Measurements from ENCODE around the gene DQX1. TPM values are rescaled to one million over a fixed set of nuclear protein-coding genes. Genes with fewer than 3 reads are reported as not detected.

Gene DQX1
- total RNA-seq, 1 experiment from 2014 or later: 0.10 TPM

DNA sequence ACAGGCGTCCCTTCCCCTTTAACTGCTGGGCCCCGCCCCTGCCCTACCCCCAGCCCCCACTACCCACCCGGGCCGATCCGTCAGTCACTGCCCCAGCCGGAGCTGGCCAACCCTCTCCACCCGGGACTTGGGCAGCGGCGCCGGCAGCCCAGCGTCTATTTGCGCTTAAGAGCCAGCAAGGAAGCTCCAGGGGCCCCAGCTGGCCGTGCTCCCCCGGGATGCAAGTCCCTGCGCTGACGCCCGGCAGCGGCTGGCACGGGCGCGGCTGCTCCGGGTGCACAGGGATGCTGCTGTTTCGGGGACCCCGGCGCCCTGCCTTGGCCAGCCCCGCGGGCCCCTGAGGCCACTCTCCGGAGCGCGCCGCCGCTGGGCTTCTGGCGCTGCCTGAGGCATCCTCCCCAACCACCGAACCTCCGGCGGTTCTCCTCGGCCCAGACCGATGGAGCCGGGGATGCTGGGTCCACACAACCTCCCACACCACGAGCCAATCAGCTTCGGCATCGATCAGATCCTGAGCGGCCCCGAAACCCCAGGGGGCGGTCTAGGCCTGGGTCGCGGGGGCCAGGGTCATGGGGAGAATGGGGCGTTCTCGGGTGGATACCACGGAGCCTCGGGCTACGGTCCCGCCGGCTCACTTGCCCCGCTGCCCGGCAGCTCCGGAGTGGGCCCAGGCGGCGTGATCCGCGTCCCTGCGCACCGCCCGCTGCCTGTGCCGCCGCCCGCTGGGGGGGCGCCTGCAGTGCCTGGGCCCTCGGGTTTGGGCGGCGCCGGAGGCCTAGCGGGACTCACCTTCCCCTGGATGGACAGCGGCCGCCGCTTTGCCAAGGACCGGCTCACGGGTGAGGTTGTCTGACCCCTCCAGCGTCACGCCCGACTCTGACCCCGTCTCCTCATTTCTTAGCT, 11.4 kb downstream of the DQX1 start, which contains the start of gene TLX2:
Gene TLX2 (plus strand): TSS at position 83 of the 903 bp plus-strand sequence. CDS start 357 bp downstream, at position 440.
- H3K4me3 ChIP-seq (ENCODE audit: insufficient read depth, low read depth, low read length): peak within 1 kb of the TSS; percentile 34
- H3K27me3 ChIP-seq (ENCODE audit: control insufficient read depth, insufficient read depth, low read length): peaks cover 97% of the 10 kb centered on the region
- peak; percentile 87 for DNase-seq
- no peaks in the 10 kb centered on the region for H3K36me3 ChIP-seq (replicated peaks; ENCODE audit: control insufficient read depth, insufficient read depth, low read length)

DNA sequence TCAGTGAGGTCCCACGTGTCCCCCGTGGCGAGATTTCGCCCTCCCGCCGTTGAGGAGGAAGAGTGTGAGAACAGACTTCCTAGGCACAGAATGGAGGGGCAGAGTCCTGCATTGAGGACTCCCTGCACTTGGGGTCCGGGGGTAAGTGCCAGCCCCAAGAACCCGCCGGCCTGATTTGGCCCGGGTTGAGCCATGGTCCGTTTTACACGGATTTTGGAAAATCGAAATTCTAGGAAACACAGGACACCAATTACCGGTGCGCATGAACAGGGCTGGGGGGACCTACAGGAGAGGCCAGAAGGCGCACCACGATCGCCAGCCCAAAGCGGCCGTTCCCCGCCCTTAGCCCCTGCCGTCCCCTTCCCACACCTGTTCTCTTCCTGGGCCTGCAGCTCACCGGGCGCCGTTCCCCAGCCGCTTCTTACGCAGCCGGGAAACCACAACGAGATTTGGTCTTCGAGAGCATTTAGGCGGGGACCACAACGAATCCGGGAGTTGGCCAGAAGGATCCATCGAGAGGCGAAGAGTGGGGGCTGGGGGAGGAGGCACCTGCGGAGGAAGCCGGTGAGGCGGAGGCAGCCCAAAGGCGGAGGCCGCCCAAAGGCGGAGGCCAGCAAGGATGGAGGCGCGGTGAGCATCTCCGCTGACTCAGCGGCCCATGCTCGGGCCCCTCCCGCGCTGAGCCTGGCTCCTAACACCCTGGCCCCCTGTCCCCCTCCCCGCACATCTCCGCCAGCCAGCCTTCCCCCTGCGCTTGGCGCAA, 12.2 kb downstream of the DQX1 start:
- no peaks in the 10 kb centered on the region for H3K36me3 ChIP-seq (replicated peaks; ENCODE audit: control insufficient read depth, insufficient read depth, low read length)
- DNase-seq: peak; percentile 84
- H3K4me3 ChIP-seq (ENCODE audit: insufficient read depth, low read depth, low read length): peak overlapping the region; percentile 34; the same call in 1 of the 2 replicates
- peaks cover 97% of the 10 kb centered on the region for H3K27me3 ChIP-seq (ENCODE audit: control insufficient read depth, insufficient read depth, low read length)

DNA sequence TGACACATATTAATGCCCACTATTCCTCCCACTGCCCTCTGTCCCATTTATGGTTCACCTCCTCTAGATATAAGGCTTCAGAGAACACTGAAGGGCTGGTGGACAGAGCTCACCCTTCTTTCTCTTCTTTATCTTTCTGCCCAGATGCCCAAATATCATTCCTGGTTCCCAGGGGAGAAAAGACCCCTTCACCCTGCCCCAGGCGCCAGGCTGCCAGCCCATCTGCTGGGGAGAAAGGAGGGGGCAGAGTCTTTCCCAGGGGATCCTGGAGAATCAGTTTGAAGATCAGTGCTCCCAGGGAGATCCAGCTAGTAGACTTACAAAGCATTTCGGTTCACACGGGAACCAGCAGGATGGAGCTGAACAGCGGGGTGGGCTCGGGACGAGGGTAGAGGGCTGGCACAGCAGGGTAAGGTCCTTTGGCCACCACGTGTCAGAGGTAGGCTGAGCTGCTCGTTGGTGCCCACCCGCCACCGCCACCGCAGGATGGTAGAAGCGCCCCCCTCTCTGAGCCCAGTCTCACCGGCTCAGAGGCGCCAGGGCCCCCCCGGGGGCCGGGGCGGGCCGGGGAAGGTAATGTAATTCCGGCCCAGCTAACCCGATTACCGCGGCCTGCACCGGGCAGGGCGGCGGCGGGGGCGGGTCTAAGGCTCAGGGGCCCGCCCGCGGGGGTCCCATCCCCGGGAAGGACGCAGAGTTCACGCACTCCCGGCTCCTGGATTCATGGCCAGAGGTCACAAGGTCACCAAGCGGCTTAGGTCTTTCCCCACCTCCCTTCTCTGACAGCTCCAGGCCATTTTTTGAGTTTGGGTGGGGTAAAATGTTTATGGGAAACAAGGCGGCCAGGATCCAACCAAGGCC, 13.1 kb downstream of the DQX1 start:
- peak overlapping the region; percentile 6; the same call in 1 of the 2 replicates for H3K4me3 ChIP-seq (ENCODE audit: insufficient read depth, low read depth, low read length)
- peaks cover 96% of the 10 kb centered on the region for H3K27me3 ChIP-seq (ENCODE audit: control insufficient read depth, insufficient read depth, low read length)
- peak; percentile 90 for DNase-seq
- no peaks in the 10 kb centered on the region for H3K36me3 ChIP-seq (replicated peaks; ENCODE audit: control insufficient read depth, insufficient read depth, low read length)

DNA sequence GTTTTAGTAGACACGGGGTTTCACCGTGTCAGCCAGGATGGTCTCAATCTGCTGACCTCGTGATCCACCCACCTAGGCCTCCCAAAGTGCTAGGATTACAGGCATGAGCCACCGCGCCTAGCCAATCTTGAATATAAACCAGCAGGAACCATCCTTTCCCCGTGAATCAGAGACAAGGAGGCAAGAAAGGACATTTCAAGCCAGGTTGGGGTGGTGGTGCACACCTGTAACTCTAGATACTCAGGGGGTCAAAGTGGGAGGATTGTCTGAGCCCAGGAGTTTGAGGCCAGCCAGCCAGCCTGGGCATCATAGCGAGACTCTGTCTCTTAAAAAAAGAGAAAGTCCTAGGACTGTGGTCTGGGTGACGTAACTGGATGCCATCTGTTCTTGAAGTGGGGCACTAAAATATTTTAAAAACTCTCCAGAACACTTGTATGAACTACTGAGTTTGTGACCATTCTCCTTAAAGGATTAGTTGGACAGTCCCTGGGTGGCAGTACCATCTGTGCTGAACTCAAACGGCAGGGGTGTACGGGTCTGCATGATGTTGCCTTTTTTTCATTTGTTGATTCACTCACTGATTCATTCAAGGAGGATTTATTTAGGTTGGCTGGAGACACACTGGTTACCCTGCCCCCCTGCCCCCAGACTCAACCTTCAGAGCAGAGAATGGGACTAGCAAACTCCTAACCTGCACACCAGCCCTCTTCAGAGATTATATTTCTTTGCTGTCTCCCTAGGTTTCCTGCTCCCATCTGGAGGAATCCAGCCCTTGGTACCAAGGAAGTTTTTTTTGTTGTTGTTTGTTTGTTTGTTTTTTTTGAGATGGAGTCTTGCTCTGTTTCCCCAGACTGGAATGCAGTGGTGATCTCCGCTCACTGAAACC, 14.7 kb downstream of the DQX1 start:
- DNase-seq: no peak
- Histone ChIP-seq H3K27me3 (ENCODE audit: control insufficient read depth, insufficient read depth, low read length) (peaks cover 81% of the 10 kb centered on the region), H3K4me3 (ENCODE audit: insufficient read depth, low read depth, low read length) (no peak overlapping the region), H3K36me3 (replicated peaks; ENCODE audit: control insufficient read depth, insufficient read depth, low read length) (no peaks in the 10 kb centered on the region; the same call in 1 of the 2 replicates)

DNA sequence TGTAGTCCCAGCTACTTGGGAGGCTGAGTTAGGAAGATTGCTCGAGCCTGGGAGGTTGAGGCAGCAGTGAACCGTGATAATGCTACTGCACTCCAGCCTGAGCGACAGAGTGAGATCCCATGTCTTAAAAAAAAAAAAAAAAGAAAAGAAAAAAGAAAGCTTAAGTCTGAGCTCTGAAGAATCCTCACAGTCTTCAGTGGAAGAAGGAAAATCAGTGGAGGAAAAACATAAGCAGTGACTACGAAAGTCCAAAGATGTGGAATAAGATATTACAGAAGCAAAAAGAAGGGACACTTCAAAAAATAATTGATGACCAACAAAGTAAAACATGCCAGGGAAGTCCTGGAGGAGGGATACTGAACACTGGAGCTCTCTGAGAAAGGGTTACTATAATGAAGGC, 15.8 kb downstream of the DQX1 start:
- Histone ChIP-seq H3K4me3 (ENCODE audit: insufficient read depth, low read depth, low read length) (no peak overlapping the region), H3K27me3 (ENCODE audit: control insufficient read depth, insufficient read depth, low read length) (peaks cover 76% of the 10 kb centered on the region), H3K36me3 (replicated peaks; ENCODE audit: control insufficient read depth, insufficient read depth, low read length) (peaks cover 1% of the 10 kb centered on the region)
- DNase-seq: no peak

DNA sequence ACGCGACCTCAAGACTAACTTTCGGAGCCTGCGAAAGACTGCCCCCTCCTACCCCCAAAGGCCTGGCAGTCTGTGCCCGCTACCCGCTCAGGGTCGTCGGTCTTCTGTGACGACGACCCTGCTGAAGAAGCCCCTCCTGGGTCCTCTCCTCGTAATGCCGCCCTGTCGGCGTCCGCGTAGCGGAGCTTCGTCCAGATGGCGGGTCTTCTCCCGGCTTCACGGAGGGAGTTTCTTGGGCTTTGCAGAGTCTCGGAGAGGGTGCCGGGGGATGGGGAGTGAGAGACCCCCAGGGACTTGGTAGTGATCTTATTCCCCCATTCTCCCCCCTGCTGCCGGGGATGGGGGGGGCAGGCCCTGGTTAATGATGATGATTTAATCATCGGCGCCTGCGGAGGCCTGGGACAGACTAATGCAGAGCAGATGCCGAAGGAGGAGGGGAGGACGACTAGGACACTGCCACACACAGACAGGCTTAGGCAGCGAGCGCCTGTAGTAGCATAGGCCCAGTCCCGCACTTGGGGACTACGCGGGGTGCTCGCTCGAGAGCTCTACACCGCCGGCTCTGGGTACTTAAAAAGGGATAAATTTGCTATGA, 18.0 kb downstream of the DQX1 start:
- H3K36me3 ChIP-seq (replicated peaks; ENCODE audit: control insufficient read depth, insufficient read depth, low read length): peaks cover 1% of the 10 kb centered on the region
- H3K27me3 ChIP-seq (ENCODE audit: control insufficient read depth, insufficient read depth, low read length): peaks cover 74% of the 10 kb centered on the region
- peak; percentile 69 for DNase-seq
- H3K4me3 ChIP-seq (ENCODE audit: insufficient read depth, low read depth, low read length): peak overlapping the region; percentile 91

DNA sequence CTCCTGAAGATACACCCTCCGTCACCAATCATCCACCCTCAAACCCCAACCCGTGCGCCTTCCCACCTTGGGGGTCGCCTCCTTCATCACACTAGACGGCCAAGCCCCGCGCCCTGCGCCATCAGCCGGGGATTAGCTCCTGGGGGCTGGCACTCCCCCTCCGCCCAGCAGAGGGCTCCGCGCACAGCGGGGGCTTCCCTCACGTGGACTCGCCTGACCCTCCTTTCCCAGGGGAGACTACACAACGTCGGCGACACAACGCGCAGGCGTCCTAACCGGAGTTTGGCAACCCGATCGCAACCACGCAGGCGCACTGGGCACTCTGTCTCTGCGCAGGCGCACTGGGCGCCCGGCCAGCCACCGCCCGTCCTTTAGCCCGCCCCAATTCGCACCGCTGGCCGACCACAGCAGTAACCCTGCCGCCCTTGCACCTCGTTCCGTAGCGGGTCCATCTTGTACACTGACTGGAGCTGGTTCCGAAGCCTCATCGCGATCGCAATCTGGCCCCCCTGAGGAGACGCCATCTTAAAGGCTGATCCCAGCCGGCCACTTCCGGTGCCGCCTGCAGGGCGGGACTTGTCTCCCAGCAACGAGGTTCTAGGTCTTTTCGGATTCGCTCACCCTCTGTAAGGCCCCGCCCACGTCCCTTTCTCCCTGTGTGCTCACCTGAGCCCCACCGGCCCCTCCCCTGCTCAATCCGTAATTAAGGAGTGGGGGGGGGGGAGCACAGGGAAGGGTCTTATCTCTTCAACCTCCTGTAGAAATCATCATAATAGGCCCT, 18.7 kb downstream of the DQX1 start, which contains the start of gene PCGF1:
Gene PCGF1 (minus strand): TSS at position 551 of the 781 bp plus-strand sequence. CDS start 27 bp downstream, at position 524.
- Histone ChIP-seq H3K4me3 (ENCODE audit: insufficient read depth, low read depth, low read length) (peak within 1 kb of the TSS; percentile 91), H3K36me3 (replicated peaks; ENCODE audit: control insufficient read depth, insufficient read depth, low read length) (peaks cover 1% of the 10 kb centered on the region), H3K27me3 (ENCODE audit: control insufficient read depth, insufficient read depth, low read length) (peaks cover 74% of the 10 kb centered on the region)
- DNase-seq: peak; percentile 99

DNA sequence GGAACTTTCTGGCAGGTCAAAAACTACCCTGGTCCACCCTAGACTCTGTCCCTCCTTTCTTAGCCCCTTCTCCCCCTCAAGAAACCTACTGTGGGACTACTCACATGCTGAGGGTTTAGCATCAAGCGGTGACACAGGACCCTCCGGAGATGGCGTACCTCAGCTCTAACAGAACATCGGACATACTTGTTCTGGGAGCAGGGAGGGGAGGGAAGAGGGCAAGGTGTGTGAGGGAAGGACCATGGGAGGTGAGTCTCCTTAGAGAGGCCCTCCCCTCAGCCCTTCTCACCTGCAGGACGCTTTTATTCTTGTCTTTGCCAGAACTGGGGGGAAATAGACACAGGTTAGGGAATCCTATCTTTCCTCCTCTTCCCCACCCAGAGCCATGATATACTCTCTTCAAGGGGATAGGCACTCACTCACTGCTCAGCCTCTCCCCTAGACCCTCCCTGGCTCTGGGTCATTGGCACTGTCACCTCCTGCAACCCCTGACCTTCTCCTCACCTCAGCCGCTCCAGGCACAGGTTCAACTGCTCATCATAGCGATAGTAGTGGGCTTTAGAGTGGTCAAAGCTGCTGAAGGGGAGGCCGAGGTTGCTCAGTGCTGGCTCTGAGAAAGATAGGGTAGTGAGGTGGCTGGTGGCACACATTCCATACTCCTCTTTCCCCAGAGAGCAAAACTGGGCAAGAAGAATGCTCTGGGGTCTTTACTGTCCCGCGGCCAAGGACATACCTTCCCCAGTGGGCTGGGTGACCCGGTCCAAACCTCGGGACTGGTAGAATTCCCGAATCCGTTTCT, 20.4 kb downstream of the DQX1 start:
- peaks cover 74% of the 10 kb centered on the region for H3K27me3 ChIP-seq (ENCODE audit: control insufficient read depth, insufficient read depth, low read length)
- no peak overlapping the region for H3K4me3 ChIP-seq (ENCODE audit: insufficient read depth, low read depth, low read length)
- H3K36me3 ChIP-seq (replicated peaks; ENCODE audit: control insufficient read depth, insufficient read depth, low read length): peaks cover 1% of the 10 kb centered on the region
- no peak for DNase-seq

DNA sequence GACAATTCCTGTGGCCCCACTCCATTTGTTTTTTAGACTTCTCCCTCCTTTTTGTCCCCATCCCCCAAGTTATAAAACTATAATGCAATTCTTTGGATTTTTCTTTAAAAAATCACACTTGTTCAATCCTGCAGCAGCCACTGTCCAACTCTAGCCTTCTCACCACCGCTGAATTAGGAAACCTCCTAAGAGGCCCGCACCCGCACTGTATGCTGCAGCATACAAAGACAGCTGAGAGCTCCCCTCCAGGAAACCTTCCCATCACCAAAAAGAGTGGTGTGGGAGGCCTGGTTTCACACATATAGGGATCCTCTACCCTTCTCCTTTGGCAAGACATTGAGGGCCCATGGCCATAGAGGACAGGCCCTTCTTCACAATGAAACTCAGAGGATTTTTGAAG, 21.4 kb downstream of the DQX1 start:
- peaks cover 1% of the 10 kb centered on the region for H3K36me3 ChIP-seq (replicated peaks; ENCODE audit: control insufficient read depth, insufficient read depth, low read length)
- DNase-seq: no peak
- peaks cover 74% of the 10 kb centered on the region for H3K27me3 ChIP-seq (ENCODE audit: control insufficient read depth, insufficient read depth, low read length)
- no peak overlapping the region for H3K4me3 ChIP-seq (ENCODE audit: insufficient read depth, low read depth, low read length)

DNA sequence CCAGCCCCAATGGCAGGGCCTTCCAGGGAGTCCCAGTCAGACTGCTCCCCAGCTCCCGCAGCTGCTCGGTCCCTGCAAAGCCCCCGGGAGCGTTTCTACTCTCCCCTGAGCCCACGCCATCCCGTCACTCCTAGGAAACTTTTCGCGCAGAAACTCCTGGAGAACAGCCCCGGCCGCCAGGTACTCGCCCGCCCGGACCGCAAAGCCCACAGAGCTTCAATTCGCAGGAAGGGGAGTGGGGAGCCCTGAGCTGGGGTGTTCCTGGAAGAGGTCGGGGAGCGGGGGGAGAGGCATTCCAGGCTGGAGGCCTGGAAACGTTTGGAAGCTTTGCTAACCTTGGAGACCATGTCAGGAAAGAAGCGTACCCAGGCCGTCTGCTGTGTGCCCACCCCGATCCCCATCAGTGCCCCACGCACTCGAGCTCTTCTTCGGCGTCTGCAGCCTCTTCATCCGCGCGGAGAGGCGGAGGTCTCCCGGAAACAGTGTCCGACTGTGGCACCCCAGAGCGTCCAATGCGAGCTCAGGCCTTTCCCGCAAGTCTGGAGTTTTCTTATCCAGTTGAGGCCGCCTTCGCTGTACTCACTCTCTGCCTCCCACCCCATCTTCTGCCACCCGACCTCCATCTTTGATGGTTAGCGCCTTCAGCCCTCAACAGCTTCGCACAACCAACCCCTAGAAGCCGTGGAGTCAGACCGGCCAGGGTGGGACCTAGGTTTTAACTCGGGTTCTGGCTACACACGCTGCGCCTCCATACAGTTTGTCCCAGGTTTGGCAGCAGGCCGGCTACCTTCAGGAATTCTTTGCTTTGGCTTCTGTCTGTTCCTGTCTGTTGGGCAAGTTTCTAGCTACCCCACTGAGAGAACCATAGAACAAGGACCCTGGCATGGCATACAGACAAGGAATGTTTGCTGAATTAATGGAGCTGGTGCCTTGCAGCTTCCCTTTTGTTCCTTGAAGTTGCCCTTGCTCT, 22.2 kb downstream of the DQX1 start:
- H3K4me3 ChIP-seq (ENCODE audit: insufficient read depth, low read depth, low read length): peak overlapping the region; percentile 52
- DNase-seq: peak; percentile 78
- peaks cover 1% of the 10 kb centered on the region for H3K36me3 ChIP-seq (replicated peaks; ENCODE audit: control insufficient read depth, insufficient read depth, low read length)
- peaks cover 75% of the 10 kb centered on the region for H3K27me3 ChIP-seq (ENCODE audit: control insufficient read depth, insufficient read depth, low read length)

Data from H7 (cell line).